NT2/D1 (cell line): ENCODE measurements around the gene SORCS1.
"Not testable (repeated sequence)": the region's sequence is repeated elsewhere in the genome, so short reads cannot be mapped to it uniquely, and the experiment has no call there.

Experiments
- DNase-seq: peaks from one replicate; pipeline ENCODE4 v3.0.0-alpha.2; 2011; ENCODE audit warnings: low read depth, low spot score
- H3K27me3 ChIP-seq: 2 replicates; pipeline ENCODE4 v1.6.0; 2011; ENCODE audit warnings: mild to moderate bottlenecking; ENCODE audit not compliant: insufficient read length, insufficient read depth
- H3K36me3 ChIP-seq: 2 replicates; pipeline ENCODE4 v1.6.1; 2011; ENCODE audit warnings: mild to moderate bottlenecking, low read length, mixed read lengths; ENCODE audit not compliant: insufficient read depth, insufficient read length
- H3K4me1 ChIP-seq: 2 replicates; pipeline ENCODE4 v1.5.1; 2011; ENCODE audit not compliant: insufficient read depth, insufficient read length
- H3K4me3 ChIP-seq: 2 replicates; pipeline ENCODE4 v1.5.1; 2011; ENCODE audit warnings: low read depth; ENCODE audit not compliant: insufficient read length
- H3K9ac ChIP-seq: 2 replicates; pipeline ENCODE4 v1.6.0; 2011; ENCODE audit warnings: low read depth; ENCODE audit not compliant: insufficient read length
- H3K9me3 ChIP-seq: 2 replicates; pipeline ENCODE4 v1.5.1; 2011; ENCODE audit warnings: mild to moderate bottlenecking, low read length; ENCODE audit not compliant: insufficient read depth
- SUZ12 ChIP-seq: IDR thresholded peaks from 2 replicates; pipeline ENCODE4 v1.6.1; 2011; ENCODE audit not compliant: insufficient read length, insufficient read depth; ENCODE audit errors: extremely low read depth
- YY1 ChIP-seq: IDR thresholded peaks from 2 replicates; pipeline ENCODE4 v1.6.1; 2011; ENCODE audit not compliant: insufficient read length, insufficient read depth
- ZNF274 ChIP-seq: IDR thresholded peaks from 2 replicates; pipeline ENCODE4 v1.6.1; 2011; ENCODE audit warnings: mild to moderate bottlenecking, low read depth, low read length

SORCS1 gene

DNA sequence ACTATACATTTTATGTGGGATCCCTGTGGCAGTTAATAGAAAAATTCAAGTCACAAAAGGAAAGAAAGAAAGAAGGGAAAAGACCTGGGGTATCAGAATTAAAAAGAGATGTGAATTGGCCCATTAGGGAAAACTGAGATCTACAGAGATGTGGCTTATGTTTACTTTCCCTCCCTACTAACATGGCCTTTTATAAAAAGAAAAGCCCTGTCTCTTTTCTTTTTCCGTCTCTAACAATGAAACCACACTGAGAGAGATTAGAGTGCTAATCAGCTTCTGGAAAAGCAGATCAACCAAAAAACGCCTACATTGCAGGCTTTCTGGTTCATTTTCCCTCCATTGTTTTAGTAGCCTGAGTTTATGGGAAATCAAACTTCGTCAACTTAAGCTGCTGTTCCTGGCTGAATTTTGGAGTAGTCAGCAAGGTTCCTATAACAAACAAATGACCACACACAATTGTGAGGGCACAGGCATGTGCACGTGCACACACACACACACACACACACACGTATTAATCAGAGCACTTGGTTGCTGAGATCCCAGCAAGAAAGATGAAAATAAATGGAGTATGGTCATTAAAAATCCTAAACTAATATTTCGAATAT, 235.1 kb downstream of the SORCS1 start:
- H3K9me3 ChIP-seq: no peaks in the 10 kb centered on the region
- no peaks in the 10 kb centered on the region for H3K36me3 ChIP-seq
- H3K4me1 ChIP-seq: no peaks in the 10 kb centered on the region
- no peak overlapping the region for H3K4me3 ChIP-seq
- TF ChIP-seq SUZ12: no peak
- TF ChIP-seq ZNF274: no peak
- no peak for TF ChIP-seq YY1
- no peak overlapping the region for H3K9ac ChIP-seq
- H3K27me3 ChIP-seq: no peaks in the 10 kb centered on the region
- DNase-seq: no peak

DNA sequence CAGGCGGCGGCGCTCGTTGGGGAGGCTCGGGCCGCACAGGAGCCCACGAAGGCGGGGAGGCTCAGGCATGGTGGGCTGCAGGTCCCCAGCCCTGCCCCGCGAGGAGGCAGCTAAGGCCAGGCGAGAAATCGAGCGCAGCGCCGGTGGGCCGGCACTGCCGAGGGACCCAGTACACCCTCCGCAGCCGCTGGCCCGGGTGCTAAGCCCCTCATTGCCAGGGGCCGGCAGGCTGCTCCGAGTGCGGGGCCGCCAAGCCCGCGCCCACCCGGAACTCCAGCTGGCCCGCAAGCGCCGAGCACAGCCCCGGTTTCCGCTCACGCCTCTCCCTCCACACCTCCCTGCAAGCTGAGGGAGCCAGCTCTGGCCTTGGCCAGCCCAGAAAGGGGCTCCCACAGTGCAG, 236.4 kb downstream of the SORCS1 start:
- H3K27me3 ChIP-seq, DNase-seq, H3K4me3 ChIP-seq, H3K4me1 ChIP-seq, H3K9me3 ChIP-seq, H3K36me3 ChIP-seq, H3K9ac ChIP-seq: not testable (repeated sequence)

DNA sequence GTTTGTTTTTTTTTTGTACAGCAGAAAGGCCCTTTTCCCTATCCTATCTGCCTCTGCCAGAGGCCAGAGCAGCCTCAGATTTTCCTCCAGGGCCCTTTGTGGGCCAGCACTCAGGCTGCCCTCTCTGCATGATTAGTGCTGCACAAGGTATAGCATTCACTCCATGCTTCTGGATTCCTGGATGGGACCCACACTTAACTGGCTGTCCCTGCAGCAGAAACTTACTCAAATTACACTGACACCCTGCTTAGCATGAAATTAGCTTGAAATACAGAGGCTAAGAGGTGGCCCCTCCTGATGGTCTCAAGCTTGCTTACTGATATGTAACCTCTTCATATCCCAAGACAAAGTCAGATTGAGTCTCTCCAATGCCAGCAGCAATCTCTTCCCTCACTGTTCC, 239.3 kb downstream of the SORCS1 start:
- no peak overlapping the region for H3K4me3 ChIP-seq
- no peak for TF ChIP-seq SUZ12
- TF ChIP-seq YY1: no peak
- TF ChIP-seq ZNF274: no peak
- H3K36me3 ChIP-seq: no peaks in the 10 kb centered on the region
- H3K9me3 ChIP-seq: no peaks in the 10 kb centered on the region
- no peak for DNase-seq
- H3K4me1 ChIP-seq: no peaks in the 10 kb centered on the region
- H3K9ac ChIP-seq: no peak overlapping the region
- H3K27me3 ChIP-seq: no peaks in the 10 kb centered on the region

DNA sequence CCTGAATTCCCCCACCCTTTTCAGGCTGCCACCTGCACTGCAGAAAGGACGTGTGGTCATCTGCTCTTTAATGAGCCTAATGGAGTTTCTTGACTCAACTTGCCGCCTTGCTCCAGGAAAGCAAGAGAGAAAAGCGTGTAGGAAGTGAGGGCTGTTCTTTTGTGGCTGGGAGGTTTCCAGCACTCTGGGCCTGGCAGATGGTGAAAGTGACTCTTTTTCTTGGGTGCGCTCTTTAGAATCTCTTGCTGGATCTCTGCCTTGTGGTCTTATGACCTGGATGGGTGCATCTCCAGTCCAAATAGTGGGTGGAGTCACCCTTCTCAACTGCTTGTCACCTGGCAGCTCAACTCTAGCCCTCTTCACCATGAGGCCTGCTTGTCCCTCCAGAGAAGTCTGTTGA, 244.0 kb downstream of the SORCS1 start:
- Histone ChIP-seq H3K4me1 (no peaks in the 10 kb centered on the region), H3K36me3 (no peaks in the 10 kb centered on the region), H3K9me3 (no peaks in the 10 kb centered on the region), H3K27me3 (no peaks in the 10 kb centered on the region), H3K4me3 (no peak overlapping the region), H3K9ac (no peak overlapping the region)
- no peak for DNase-seq
- no peak for TF ChIP-seq ZNF274
- no peak for TF ChIP-seq SUZ12
- TF ChIP-seq YY1: no peak

DNA sequence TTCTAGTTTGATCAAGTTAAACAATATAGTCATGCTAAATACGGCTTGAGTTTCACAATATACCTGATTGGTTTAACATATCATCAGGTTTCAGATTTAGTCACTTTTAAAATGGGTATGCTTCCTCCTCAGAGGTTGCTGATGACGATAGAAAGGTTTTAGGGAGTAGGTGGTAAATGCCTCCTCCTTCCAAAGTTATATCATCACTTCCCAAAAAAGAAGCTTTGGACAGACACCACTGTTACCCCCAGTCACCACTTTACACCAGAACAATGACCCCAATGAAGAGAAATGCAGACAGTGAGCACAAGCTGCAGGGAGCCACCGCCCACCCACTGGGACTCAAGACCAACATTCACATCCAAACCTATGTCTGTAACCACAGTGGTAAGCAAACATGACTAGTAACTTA, 244.6 kb downstream of the SORCS1 start:
- no peak for TF ChIP-seq SUZ12
- TF ChIP-seq YY1: no peak
- no peak for TF ChIP-seq ZNF274
- no peaks in the 10 kb centered on the region for H3K27me3 ChIP-seq
- H3K9ac ChIP-seq: no peak overlapping the region
- no peaks in the 10 kb centered on the region for H3K9me3 ChIP-seq
- no peak for DNase-seq
- H3K36me3 ChIP-seq: no peaks in the 10 kb centered on the region
- H3K4me3 ChIP-seq: no peak overlapping the region
- no peaks in the 10 kb centered on the region for H3K4me1 ChIP-seq

DNA sequence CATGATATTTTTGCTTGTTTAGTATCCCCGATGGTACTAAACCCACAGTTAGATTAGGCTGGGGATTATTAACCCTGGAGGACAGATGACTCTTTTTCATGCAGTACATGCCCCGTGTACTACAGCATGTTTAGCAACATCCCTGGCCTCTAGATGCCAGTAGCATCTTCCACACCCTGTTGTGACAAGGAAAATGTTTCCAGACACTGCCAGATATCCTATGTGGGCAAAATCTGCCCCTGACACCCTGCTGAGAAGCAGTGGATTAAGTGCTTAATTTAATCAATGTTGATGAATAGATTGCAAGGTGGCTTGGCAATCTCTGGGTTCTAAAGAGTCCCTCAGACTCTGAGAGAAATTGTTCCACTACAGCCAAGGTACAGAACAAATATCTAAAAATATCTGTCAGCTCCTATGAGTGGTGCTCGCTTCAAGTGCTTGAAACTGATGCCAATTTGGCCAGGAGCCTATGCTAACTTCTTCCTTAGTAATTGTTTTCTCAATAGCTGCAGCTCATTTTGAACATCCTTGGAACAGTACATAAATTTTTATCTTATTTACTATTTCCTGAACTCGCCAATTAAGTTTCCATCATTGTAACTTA, 247.0 kb downstream of the SORCS1 start:
- no peak for TF ChIP-seq SUZ12
- no peak for TF ChIP-seq YY1
- no peak for TF ChIP-seq ZNF274
- H3K36me3 ChIP-seq: no peaks in the 10 kb centered on the region
- H3K9ac ChIP-seq: no peak overlapping the region
- no peak for DNase-seq
- H3K4me1 ChIP-seq: no peaks in the 10 kb centered on the region
- no peaks in the 10 kb centered on the region for H3K9me3 ChIP-seq
- no peak overlapping the region for H3K4me3 ChIP-seq
- no peaks in the 10 kb centered on the region for H3K27me3 ChIP-seq

DNA sequence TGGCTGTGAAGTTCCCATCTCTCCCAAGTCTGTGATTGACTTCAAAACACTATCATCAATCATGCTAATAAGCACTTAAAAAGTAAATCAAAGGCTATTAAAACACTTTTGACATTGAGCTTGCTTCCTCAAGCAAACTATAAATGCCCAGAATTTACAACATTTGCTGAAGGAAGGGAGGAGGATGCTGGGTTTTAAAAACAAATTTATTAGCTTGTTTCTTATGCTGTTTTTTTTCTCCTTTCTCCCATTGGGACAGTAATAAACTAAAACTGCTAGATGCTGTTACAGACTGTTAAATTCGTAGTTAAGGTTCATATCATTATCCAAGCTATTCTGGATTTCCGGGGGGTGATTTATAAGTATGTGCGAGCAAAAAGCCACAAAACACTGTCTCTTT, 250.5 kb downstream of the SORCS1 start:
- Histone ChIP-seq H3K9me3 (no peaks in the 10 kb centered on the region), H3K9ac (no peak overlapping the region), H3K4me3 (no peak overlapping the region), H3K4me1 (no peaks in the 10 kb centered on the region), H3K27me3 (no peaks in the 10 kb centered on the region), H3K36me3 (no peaks in the 10 kb centered on the region)
- TF ChIP-seq YY1: no peak
- TF ChIP-seq ZNF274: no peak
- TF ChIP-seq SUZ12: no peak
- DNase-seq: no peak

DNA sequence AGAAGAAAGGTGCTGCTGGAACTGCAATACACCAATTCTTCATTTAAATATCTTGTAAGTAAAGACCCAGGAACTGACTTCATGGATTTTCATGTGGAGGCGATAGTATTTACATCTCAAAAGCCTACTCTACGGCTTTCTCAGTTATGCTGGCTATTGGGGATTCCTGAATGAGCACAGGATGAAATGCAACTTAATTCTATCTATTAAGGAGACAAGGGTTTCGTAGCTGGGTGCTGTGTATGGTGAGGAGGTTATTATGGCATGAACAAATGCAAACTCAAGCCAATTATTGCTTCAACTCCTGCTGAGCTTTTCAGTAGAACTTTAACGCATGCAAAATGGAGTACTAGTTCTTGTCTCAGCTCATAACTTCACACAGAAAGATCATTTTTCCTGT, 251.2 kb downstream of the SORCS1 start:
- DNase-seq: no peak
- no peaks in the 10 kb centered on the region for H3K4me1 ChIP-seq
- no peak overlapping the region for H3K9ac ChIP-seq
- H3K27me3 ChIP-seq: no peaks in the 10 kb centered on the region
- no peaks in the 10 kb centered on the region for H3K9me3 ChIP-seq
- no peaks in the 10 kb centered on the region for H3K36me3 ChIP-seq
- no peak overlapping the region for H3K4me3 ChIP-seq
- TF ChIP-seq ZNF274 (no peak), YY1 (no peak), SUZ12 (no peak)
